GM19239 (cell line): ENCODE results near the gene DZIP1.
"Not testable (repeated sequence)": the region's sequence is repeated elsewhere in the genome, so short reads cannot be mapped to it uniquely, and the experiment has no call there.

Experiments
- DNase-seq: peaks from one replicate; pipeline ENCODE4 v3.0.0; 2011; ENCODE audit warnings: low spot score; ENCODE audit not compliant: insufficient read length
- FAIRE-seq: peaks from 2 replicates; lab custom pipeline; 2011; peaks lifted over from hg19 to GRCh38; lab: Jason Lieb, UNC

The DZIP1 gene

DNA sequence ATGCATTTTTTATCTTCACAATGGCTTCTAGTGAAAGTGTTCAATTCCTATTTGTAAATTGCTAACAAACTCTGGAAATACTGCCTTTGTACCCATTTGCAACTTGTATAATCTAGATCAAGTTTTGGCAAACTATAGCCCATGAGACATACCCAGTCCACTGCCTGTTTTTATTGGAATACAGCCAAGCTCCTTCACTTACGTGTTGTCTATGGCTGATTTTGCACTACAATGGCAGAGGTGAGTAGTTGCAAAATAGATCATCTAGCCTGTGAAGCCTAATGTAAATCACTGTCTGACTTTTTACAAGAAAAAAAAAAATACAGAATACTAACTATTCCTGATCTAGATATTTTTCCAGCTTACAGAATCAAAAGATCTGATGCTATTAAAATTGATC is 37.1 kb downstream of the DZIP1 start:
- FAIRE-seq (no peak), DNase-seq (no peak)

DNA sequence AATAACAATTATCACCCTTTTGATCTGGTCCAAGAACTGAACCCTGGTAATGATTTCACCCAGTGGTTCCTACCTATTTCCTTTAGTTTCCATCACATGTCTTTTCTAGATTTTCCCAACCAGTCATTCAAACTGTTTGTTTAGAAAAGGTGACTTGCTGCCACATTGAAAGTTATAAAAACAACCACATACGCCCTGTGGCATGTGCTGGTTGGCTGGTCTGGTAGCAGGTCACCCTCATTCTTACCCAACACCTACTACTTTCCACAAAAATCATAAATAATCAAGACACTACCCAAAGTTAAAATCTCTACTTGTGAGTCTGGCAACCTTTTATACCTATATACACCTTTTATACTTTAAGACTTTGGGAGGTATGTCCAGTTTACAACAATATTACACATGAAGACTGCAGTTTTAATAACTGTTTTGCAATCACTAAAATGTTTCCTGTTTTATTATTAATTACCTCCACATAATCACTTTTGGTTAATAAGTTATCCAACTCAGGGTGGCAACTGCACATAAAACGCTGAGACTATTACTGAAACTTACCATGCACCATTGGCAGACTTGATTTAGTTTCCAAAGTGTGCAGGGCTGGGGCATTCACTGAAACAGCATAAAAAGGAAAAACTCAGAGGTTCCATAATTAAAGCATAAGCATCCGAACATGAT is 38.9 kb downstream of the DZIP1 start:
- no peak for DNase-seq
- no peak for FAIRE-seq

DNA sequence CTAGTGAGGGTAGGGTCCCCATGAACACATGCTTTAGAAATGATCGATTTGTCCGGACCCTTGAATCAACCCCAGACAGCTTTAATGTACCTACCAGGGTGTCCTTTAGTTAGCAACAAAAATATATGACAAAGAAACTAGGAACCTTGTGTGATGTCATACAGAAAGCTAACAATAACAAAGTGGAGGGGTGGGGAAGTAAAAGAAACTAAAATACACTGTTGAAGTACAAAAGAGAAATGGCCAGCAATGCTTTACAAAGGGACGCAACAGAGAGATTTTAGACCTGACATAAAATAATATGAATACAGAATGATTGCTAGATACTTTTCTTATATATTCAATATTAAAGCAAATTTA is 40.0 kb downstream of the DZIP1 start:
- FAIRE-seq (no peak), DNase-seq (no peak)

DNA sequence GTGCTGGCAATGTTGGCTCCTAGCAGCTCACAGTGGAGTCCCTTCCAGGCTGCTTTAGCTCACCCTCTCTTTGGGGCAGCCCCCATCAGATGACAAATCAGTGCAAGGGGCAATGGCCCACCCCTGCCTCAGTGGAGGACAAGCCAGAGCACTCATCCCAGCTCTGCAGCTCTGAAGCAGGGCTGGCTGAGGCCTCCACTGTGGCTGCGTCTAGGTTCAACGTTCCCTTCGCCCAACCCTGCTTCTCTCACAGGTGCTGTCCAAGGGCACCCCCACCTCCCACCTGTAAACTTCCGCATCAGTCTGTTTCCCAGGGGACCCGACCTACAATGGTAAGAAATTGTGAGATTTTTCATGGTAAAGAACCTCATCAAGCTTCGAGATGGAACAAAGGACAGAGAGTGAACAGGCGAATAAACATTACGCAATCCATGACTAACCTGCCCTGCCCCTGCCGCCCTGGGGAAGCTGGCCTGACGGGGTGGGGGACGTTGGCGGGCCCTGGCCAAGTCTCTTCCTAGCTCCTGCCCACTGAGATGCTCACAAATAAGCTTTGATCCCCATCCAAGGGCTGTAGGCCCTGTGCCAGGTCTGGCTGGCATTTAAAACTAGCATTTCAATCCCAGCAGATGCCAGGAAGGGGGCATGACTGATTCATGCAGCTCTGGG is 40.5 kb downstream of the DZIP1 start:
- FAIRE-seq (no peak), DNase-seq (no peak)

DNA sequence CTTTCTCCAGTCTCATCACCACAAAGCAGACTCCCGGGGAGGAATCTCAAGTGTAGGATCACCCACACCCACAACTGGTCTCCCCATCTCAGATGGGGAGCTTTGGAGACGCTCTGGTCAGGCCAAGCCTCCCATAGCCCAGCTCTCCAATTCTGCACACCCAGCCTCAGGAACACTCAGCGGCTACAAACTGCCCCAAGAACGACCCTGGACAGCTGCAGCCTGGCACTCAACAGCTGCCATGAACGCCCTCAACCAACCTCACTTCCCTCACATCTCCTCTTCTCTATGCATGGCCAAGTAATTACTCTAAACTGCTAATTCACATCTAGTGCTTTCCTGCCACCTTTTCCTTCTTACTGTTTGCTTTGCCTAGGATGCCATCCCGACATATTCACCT is 42.6 kb downstream of the DZIP1 start:
- DNase-seq (no peak), FAIRE-seq (no peak)

DNA sequence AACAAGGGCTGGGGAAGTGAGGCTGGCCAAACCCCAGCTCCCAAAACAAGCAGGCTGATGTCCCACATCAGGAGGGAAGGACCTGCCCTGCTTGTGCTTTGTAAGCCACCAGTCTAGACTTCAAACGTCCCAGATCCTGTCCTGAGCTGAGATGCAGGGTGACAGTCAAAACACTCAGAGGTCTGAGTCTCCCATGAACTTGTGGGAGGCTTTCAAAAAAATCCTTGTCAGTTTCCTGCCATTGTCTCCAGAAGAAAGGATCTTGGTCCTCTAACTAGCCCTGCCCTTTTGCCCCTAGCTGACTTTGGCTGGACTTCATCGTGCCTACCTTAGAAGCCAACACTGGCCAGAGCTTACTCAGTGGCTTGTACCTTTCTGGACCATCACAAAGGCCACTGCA is 43.3 kb downstream of the DZIP1 start:
- no peak for FAIRE-seq

DNA sequence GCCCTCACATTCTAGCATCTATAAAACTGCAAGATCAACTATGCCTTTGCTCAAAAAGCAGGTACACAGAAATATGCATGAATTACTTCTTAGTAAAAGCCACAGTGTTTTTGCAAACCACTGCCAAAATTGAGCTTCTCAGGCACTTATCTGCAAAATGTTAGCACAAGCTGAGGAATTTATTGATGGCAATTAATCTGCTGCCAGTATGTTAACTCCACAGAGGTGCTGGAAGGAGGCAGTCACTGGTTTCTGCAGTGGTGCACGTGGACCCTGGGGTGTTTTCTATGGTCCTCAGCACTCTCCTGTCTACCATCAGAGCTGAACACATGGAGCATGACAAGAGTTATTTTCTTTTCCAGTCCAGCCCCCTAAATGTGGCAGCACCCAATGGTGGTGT is 47.8 kb downstream of the DZIP1 start:
- FAIRE-seq (no peak), DNase-seq (no peak)

More for the DNA sequence above, 43.3 kb downstream of the DZIP1 start:
- no peak for DNase-seq

DNA sequence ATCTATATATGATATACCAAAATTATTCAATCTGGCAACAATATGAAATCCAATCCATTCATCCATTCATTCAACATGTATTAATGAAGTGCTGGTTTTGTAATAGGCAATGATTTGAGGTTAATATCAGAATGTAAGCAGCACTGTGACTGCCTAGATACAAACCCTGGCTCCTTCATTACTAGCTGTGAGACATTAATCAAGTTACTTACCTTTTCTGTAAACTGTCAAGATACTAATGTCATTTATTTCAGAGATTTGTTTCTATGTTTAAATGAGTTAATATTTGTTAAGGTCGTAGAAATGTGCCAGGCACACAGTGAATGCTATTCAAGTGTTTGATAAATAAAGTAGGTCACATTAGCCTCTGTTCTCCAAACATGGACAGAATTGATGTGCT is 51.0 kb downstream of the DZIP1 start:
- FAIRE-seq (no peak), DNase-seq (no peak)

DNA sequence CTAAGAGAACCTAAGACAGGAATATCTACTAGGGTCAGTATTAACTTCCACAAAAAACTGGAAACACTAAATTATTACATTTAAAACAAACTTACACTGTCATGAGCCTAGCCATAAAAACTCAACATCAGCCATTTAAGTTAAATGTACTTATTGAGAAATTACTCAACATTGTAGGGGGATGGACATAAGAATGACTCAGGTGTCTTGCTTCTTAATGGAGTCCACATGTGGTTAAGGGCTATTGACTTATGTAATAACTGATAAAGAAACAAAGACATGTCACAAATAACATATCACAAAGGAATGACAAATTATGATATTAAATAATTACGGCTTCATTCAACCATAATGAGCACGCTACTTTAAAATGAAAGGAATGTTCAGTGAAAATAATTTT is 55.8 kb downstream of the DZIP1 start:
- no peak for FAIRE-seq
- DNase-seq, result no peak

DNA sequence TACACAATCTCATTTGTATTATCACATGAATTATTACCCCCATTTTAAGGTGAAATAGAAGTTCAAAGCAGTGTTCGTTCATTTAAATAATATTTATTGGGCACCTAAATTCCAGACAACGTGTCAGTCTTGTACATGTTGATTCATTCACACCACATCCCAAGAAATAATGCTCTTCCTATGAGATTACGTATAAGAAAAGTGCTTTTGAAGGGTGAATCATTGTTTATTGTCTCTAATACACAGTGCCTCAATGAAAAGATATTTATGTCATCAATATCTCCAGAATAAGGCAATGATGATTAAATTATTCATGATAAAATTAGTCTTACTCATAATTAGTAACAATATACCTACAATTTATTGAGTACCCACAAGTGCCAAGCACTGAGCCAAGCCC is 56.4 kb downstream of the DZIP1 start:
- DNase-seq, result no peak
- FAIRE-seq, result no peak

DNA sequence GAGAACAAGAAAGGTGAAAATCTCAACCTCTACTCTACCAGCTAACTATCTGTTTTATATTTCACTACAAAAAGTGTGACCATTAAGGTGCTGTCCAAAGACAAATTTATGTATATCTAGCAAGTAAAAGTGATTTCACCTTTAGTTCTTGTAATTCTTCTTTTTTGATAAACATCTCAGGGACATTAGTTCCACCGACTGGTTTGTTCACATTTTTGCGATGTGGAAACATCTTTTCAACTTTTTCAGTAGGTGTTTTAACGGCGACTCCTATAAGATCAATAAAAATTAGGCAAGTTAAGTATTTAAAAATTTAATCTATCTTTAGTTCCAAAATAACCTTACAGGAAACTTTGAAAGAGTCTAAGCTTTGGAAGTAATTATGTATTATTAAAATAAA is 58.6 kb downstream of the DZIP1 start:
- FAIRE-seq, result no peak
- DNase-seq, result no peak

DNA sequence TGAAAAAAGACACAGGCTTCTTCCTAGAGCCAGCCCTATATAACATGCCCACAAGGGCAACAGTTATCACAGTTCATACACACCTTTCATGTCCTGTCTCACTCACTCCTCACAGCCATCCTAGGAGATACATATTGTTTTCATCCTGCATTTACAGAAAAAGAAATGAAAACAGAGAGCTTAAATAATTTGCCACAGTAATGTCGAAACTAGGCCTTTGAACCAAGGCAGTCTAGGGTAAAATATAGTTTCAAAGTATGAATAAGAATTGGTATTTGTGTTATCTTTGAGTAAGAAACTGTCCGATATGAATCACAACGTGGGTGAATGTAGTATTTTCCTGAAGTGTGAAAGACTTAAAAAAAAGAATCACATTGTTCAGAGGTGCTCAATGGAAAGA is 65.2 kb downstream of the DZIP1 start:
- DNase-seq (no peak), FAIRE-seq (no peak)

DNA sequence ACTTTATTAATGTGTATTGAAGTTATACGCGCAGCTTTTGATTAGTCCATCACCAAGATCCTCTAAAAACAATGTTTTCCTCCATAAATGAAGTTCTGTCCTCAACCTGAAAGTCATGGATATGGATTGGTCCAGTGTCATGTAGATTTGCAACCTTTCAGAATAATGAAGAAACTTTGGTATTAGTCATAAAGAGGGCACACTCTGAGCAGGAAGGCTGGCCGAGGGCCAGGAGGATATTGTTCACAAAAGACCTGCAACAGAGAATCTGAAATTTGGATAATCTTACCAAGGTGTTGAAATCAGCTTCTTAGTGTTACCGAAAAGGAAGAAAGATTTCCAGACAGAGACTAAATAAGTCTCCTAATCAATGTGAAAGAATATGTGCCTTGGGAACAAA is 71.3 kb downstream of the DZIP1 start:
- no peak for DNase-seq

DNA sequence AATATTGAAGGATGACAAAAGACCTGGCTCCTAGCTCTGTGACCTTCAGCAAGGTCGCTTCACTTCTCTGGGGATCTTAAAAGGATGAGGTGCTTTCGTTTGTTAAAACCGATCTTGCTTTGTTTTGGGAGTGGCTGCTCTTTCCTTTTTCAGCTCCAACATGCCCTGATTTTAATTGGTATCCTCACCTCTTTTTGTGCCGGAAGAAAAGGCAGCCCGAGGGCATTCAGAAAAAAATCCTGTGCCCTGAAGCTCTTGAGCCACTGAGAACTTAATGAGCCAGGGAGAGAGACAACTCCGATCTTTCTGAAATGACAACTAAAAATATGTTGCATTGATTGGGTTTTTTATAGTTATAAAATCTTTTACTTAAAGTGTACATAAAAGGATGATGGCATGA is 72.6 kb downstream of the DZIP1 start:
- no peak for DNase-seq
- no peak for FAIRE-seq

More for the DNA sequence above, 71.3 kb downstream of the DZIP1 start:
- FAIRE-seq, result no peak

DNA sequence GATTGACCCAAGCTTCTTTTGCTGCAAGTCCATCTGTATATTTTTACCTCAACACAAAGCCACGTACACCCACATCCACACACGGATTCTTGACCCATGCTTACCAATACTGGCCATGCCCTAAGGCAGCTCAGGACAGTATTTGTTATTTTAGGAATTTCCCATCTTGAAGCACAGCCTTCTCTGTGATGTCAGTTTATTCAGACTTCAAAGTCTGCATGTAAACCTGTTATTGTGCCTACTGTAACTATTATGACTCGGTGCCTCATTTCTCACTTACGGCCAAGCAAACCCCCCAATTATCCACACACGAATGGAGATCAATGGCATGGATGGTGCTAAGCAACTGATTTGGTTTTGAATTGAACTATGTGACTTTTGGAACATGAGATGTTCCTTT is 74.5 kb downstream of the DZIP1 start:
- no peak for FAIRE-seq

DNA sequence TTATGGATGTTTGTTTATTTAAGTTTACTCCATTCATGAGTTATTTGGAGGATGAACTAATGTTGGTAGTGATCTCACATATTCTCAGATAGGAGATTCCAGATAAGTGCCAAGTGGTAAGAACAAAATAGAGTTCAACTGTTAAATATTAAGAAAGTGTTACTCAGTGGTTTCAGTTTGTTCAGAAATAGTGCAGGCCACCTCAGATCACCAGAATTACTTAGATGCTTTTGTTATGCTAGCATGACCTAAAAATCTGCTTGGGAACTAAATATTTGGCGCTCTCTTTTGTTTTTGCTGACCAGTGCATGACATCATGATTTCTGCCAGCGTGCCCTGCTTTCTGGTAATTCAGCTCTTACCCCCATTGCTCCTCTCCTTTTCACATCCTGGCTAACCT is 76.4 kb downstream of the DZIP1 start:
- no peak for FAIRE-seq
- DNase-seq, result no peak

More for the DNA sequence above, 74.5 kb downstream of the DZIP1 start:
- DNase-seq, result no peak

DNA sequence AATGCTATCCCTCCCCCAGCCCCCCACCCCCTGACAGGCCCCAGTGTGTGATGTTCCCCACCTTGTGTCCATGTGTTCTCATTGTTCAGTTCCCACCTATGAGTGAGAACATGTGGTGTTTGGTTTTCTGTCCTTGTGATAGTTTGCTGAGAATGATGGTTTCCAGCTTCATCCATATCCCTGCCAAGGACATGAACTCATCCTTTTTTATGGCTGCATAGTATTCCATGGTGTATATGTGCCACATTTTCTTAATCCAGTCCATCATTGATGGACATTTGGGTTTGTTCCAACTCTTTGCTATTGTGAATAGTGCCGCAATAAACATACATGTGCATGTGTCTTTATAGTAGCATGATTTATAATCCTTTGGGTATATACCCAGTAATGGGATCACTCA is 78.7 kb downstream of the DZIP1 start:
- FAIRE-seq, DNase-seq: not testable (repeated sequence)

DNA sequence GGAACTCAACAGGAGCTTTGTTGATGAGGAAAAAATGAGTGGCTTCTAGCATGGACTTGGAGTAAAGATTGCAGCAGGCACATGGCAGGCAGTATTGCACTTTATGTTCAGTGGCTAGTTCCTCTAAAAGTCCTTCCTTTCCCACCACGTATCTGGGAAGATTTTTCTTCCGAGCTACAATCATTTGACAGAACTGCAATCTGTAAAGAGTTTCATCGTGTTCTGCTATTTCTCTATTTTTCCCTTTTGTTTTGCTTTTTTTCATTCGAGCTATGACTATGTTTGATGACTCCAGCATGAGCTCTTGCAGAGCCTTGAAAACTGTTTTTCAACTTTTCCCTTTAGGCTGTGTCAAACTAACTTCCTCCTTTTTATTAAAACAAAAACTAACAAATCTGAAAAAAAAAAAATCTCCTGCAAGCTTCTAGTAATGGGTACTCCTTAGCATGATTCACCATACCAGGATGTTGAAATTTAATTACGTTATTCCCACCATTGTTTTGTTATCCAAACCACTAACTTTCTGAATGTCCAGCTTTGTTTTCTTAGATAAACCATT is 79.7 kb downstream of the DZIP1 start:
- DNase-seq (no peak), FAIRE-seq (no peak)

DNA sequence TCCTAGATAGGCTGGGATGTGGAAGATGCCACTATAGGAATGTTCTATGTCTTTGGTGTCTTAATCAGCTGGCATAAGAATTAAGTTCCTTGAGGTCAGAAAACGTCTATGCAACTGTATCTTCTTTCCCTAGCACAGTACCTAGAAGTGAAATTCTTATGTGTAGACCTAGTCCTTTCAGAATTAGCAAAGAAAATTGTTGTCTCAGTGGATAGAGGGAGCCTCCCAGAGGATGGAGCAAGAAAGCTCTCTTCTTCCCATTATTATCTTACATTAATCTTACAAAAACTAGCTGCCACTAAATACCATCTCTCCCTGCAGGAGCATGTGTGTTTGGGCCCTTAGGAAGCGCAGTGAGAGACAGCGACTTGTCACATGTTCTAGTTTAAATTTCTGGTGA is 80.4 kb downstream of the DZIP1 start:
- FAIRE-seq, result no peak
- DNase-seq, result no peak

DNA sequence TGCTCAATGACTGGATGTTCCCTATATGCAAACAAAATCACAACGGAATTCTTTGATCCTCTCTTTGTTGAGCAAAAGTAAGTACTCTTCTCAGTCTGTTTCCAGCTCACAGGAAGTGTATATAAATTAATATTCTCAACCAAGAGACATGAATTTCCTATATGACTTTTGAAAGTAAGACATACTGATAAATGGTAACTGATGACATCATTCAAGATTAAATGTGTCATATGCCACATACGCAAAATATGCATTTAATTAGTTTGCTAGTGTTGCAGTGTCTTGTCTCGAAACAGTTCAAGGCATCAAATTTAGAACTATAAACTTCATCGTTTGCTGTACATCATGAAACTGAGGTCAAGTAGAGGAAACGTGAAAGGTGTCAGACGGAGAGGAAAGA is 84.1 kb downstream of the DZIP1 start:
- DNase-seq, result no peak
- no peak for FAIRE-seq

DNA sequence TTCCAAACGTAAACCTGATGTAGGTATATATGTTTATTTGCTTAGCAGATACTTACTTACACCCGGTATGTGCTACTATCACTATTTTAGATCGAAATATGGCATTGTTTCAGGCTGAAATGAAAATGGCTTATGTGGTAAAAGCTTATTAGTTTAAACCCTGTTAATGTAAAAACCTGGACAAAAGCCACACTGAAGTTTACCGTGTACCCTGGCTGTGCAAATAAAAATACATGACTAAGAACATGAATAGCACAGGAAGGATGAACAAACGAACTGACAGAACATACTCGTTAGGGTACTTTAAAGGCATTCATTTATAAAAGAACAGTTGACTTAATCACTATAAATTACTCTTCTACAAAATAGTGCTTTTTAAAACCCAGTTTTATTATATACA is 85.4 kb downstream of the DZIP1 start:
- no peak for FAIRE-seq
- DNase-seq, result no peak

DNA sequence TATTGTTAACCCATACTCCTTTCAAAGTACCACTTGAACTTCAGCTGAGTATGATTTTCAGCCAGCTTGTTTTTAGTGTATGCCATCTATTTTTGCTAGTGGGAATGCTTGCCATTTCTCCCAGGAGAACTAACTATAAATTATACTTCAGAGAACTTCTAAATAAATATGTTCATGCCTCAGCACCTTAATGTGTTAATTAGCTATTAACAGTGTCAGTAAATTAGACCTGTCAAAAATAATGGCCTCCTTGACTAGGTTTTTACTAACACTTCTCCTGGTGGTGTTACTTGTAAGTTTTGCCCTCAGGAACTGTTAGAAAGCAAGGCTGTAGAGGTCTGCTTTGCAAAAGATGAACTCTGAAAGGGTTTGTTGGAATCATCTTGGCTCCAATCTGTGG is 87.5 kb downstream of the DZIP1 start:
- no peak for DNase-seq
- no peak for FAIRE-seq
